Testis (tissue), 2 donors: ENCODE results near the gene TPRG1.

Experiments
- CTCF ChIP-seq, 3 experiments: fragments of 450-650 bp in 2 of 3; fragments of 200-600 bp in 1 of 3; sonication (generic) in 1 of 3; IDR thresholded peaks; one replicate each; pipeline ENCODE4 v1.5.1; 2016 to 2019; ENCODE audit warnings: antibody characterized with exemption in 3 of 3, mild to moderate bottlenecking in 2 of 3, moderate library complexity in 1 of 3
- POLR2A ChIP-seq: fragments of 450-650 bp; IDR thresholded peaks from one replicate; pipeline ENCODE4 v1.6.1; 2017; ENCODE audit warnings: antibody characterized with exemption, mild to moderate bottlenecking, moderate library complexity

- TF ChIP-seq CTCF (IDR thresholded peaks at IDR 0.05) (no peak), POLR2A (no peak)
These were observed 33.2 kb downstream of the TPRG1 start for GRCh38 chr3:189204937-189205336.
